DMS 273 treated with DMSO at 0.1 percent for 48 hours (cell line): ENCODE results near the gene TTC9.
A peak's percentile ranks its signal among the peaks of the same experiment; 100 is the strongest.

ENCODE experiments used
- DNase-seq: peaks from one replicate; lab custom pipeline; 2025; lab: John Stamatoyannopoulos, UW

Gene TTC9

GRCh38 chr14:70716483-70716882 is 74.8 kb downstream of the TTC9 start:
- DNase-seq = no peak

GRCh38 chr14:70716958-70717357 is 75.2 kb downstream of the TTC9 start:
- peak; percentile 53 for DNase-seq

- DNase-seq = no peak
These were observed 76.8 kb downstream of the TTC9 start for GRCh38 chr14:70718383-70719118.

GRCh38 chr14:70721542-70721941 is 79.8 kb downstream of the TTC9 start:
- DNase-seq = no peak

DNA sequence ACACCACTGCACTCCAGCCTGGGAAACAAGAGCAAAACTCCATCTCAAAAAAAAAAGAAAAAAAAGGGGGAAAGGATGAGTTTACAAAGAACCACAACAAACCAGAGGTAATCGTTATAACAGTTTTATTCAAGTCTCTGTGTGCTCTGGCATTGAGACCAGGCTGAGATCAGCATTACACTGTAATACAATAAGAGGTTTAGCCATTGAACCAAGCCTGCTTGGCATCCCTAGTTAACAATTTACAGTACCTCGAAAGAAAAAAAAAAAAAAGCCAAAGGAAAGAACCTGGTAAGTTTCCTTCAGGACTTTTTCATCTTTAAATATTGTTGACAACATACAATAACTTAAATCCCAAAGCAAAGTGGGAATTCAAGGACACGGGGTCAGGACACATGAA is 80.7 kb downstream of the TTC9 start:
- DNase-seq = no peak

GRCh38 chr14:70723276-70723675 is 81.6 kb downstream of the TTC9 start:
- DNase-seq = no peak

DNA sequence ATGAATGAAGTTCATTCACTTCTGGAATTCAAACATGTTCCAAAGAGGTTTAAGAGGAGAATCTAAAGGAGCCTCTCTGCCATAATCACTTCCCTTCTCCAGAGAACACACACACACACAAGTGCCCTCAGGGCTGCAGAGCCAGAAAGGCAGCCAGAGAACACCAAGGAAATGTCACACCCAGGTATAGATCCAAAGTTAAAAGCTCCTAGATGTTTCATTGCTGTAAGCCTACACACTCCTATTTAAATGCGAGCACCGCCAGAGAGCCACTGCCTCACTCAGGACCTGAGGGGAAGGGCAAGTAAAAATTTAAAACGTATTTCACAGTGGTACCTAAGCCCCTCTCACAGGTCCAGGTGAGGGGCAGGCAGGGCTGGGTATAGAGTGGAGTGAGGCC is 82.4 kb downstream of the TTC9 start:
- no peak for DNase-seq

- no peak for DNase-seq
These were observed 83.2 kb downstream of the TTC9 start for GRCh38 chr14:70724944-70725343.
